OCI-LY7 (cell line): ENCODE measurements around the gene REV3L. TPM values are rescaled to one million over a fixed set of nuclear protein-coding genes. Genes with fewer than 3 reads are reported as not detected.

Experiments
- BruUV-seq: library from RNA; stranded (reverse); fragments of 400-500 nt; replicated peaks from 2 replicates; lab custom pipeline; 2021; lab: Mats Ljungman, UMichigan
- CTCF ChIA-PET: fragments of 300-600 bp; sonication (Branson Sonifier 250); formaldehyde crosslinking; loops from one replicate; lab custom pipeline; 2022; ENCODE audit warnings: antibody characterized with exemption; ENCODE audit not compliant: unreplicated experiment; lab: Charles Lee
- POLR2A ChIA-PET: fragments of 300-600 bp; sonication (Branson Sonifier 250); formaldehyde crosslinking; loops from one replicate; lab custom pipeline; 2022; ENCODE audit warnings: antibody characterized with exemption; lab: Charles Lee
- DNase-seq: peaks from one replicate; pipeline ENCODE4 v3.0.0-alpha.2; 2015; ENCODE audit warnings: low spot score
- H2AFZ ChIP-seq: fragments of 200-600 bp; sonication (generic), shearing (Covaris generic); 2 replicates; pipeline ENCODE4 v1.6.1; 2014; ENCODE audit warnings: mild to moderate bottlenecking, antibody characterized with exemption, low read length, moderate library complexity
- H3K27ac ChIP-seq: fragments of 200-600 bp; sonication (generic); 2 replicates; pipeline ENCODE4 v1.5.1; 2014; ENCODE audit warnings: mixed run types, low read depth, mild to moderate bottlenecking, moderate library complexity, low read length, inconsistent platforms; ENCODE audit not compliant: poor library complexity, severe bottlenecking
- H3K36me3 ChIP-seq: fragments of 200-600 bp; sonication (generic); 2 replicates; pipeline ENCODE4 v1.6.1; 2014; ENCODE audit warnings: mild to moderate bottlenecking, antibody characterized with exemption, low read length, moderate library complexity, mixed read lengths; ENCODE audit not compliant: insufficient read depth
- H3K4me1 ChIP-seq: fragments of 200-600 bp; sonication (generic); 2 replicates; pipeline ENCODE4 v1.5.1; 2014; ENCODE audit warnings: mild to moderate bottlenecking, low read length; ENCODE audit not compliant: insufficient read depth, poor library complexity, severe bottlenecking
- H3K4me2 ChIP-seq: fragments of 200-600 bp; sonication (generic); 2 replicates; pipeline ENCODE4 v1.6.1; 2014; ENCODE audit warnings: mild to moderate bottlenecking, low read length
- H3K4me3 ChIP-seq: fragments of 200-600 bp; sonication (generic); 2 replicates; pipeline ENCODE4 v1.5.1; 2014; ENCODE audit warnings: mild to moderate bottlenecking, low read depth, low read length; ENCODE audit not compliant: poor library complexity, severe bottlenecking
- H3K79me2 ChIP-seq: fragments of 200-600 bp; sonication (generic); 2 replicates; pipeline ENCODE4 v1.6.1; 2016; ENCODE audit warnings: low read depth, mild to moderate bottlenecking, low read length, moderate library complexity, mixed read lengths; ENCODE audit not compliant: insufficient read depth
- H3K9me2 ChIP-seq: fragments of 200-600 bp; sonication (generic); 2 replicates; pipeline ENCODE4 v1.6.1; 2016; ENCODE audit warnings: mild to moderate bottlenecking, low read length, mixed read lengths; ENCODE audit not compliant: insufficient read depth
- H3K9me3 ChIP-seq: fragments of 200-600 bp; sonication (generic); 2 replicates; pipeline ENCODE4 v1.6.1; 2014; ENCODE audit warnings: mild to moderate bottlenecking, mixed run types, low read length, mixed read lengths
- H4K20me1 ChIP-seq: fragments of 200-600 bp; sonication (generic); 2 replicates; pipeline ENCODE4 v1.6.1; 2014; ENCODE audit warnings: mild to moderate bottlenecking, antibody characterized with exemption, low read length, moderate library complexity, mixed read lengths; ENCODE audit not compliant: insufficient read depth
- EZH2phosphoT487 ChIP-seq: fragments of 200-600 bp; sonication (generic); IDR thresholded peaks from 2 replicates; pipeline ENCODE4 v1.6.1; 2018; ENCODE audit warnings: low read depth, borderline replicate concordance, mild to moderate bottlenecking, mixed run types, antibody characterized with exemption, low read length, moderate library complexity, mixed read lengths
- intact Hi-C: fragments of 100-400 bp; cut with micrococcal nuclease; formaldehyde crosslinking; loops from one replicate; pipeline ENCODE4 v1.10.0; 2022; ENCODE audit not compliant: unreplicated experiment
- total RNA-seq, 2 experiments: library from RNA; depleted of rRNA in 1 of 2; stranded (reverse); fragments of >200 nt in 1 of 2; shearing (Covaris generic) in 1 of 2; gene quantifications; 2 replicates each; pipeline ENCODE4 v1.2.3, GENCODE V29; 2014 to 2022
- TF ChIP-seq, protein P1 (sequence below): fragments of 200-600 bp; sonication (generic); conservative IDR thresholded peaks from 2 replicates; pipeline ENCODE4 v1.5.1; 2014; ENCODE audit warnings: mild to moderate bottlenecking, antibody characterized with exemption, low read length, moderate library complexity, mixed read lengths

Gene REV3L
- total RNA-seq, 2 experiments from 2014 or later = 24.8 to 33.4 TPM

DNA sequence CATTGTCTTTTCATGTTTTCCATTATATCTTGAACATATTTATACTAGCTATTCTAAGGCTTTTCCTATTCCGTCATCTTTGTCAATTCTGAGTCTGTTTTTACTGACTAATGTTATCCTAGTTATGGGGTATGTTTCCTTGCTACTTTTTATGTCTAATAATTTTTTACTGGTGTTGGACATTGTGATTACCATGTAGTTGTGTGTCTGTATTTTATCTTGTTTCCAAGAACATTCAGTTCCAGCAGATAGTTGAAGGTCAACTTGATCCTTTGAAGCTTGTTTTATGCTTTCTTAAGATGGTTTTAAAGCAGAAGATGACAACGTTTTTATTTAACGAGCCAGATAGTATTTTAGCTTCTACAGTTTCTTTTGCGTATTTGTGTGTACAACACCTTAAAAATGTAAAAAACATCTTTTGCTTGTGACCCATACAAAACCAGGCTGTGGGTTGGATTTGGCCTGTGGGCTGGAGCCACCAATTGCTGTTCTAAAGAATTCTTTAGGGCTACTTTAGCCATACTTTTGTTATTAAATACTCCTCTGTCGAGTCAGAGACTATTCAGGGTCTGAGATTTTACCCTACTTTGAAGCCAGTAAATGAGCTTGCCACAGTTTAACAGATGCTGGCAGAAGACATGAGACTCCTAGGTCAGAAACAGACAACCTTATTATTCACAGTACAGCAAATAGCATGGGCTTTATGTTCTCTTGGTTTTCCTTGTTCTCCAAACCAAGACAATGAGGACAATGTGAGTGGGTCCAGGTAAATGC is 38.7 kb upstream of the REV3L start:
- H3K79me2 ChIP-seq = no peaks in the 10 kb centered on the region
- no TSS peak for BruUV-seq
- no peak overlapping the region for H3K27ac ChIP-seq
- H3K4me2 ChIP-seq = no peak overlapping the region
- no peak overlapping the region for H3K4me3 ChIP-seq
- ChIA-PET POLR2A (interaction anchor here (0.7 kb wide), 1 partner anchor 43 kb away, joined by 3 read pairs; no protein-coding TSS in a partner anchor), CTCF (no interaction called here)
- H3K4me1 ChIP-seq = no peaks in the 10 kb centered on the region
- no peak for DNase-seq
- TF ChIP-seq, protein P1, sequence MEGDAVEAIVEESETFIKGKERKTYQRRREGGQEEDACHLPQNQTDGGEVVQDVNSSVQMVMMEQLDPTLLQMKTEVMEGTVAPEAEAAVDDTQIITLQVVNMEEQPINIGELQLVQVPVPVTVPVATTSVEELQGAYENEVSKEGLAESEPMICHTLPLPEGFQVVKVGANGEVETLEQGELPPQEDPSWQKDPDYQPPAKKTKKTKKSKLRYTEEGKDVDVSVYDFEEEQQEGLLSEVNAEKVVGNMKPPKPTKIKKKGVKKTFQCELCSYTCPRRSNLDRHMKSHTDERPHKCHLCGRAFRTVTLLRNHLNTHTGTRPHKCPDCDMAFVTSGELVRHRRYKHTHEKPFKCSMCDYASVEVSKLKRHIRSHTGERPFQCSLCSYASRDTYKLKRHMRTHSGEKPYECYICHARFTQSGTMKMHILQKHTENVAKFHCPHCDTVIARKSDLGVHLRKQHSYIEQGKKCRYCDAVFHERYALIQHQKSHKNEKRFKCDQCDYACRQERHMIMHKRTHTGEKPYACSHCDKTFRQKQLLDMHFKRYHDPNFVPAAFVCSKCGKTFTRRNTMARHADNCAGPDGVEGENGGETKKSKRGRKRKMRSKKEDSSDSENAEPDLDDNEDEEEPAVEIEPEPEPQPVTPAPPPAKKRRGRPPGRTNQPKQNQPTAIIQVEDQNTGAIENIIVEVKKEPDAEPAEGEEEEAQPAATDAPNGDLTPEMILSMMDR = no peak
- intact Hi-C loops = no loop called here
- H3K9me2 ChIP-seq = no peaks in the 10 kb centered on the region
- H3K36me3 ChIP-seq = no peaks in the 10 kb centered on the region
- H2AFZ ChIP-seq = no peak overlapping the region
- H4K20me1 ChIP-seq = 0 out of 2 replicates have a peak, but pooled peaks cover 4% of the 10 kb centered on the region
- no peaks in the 10 kb centered on the region for H3K9me3 ChIP-seq

DNA sequence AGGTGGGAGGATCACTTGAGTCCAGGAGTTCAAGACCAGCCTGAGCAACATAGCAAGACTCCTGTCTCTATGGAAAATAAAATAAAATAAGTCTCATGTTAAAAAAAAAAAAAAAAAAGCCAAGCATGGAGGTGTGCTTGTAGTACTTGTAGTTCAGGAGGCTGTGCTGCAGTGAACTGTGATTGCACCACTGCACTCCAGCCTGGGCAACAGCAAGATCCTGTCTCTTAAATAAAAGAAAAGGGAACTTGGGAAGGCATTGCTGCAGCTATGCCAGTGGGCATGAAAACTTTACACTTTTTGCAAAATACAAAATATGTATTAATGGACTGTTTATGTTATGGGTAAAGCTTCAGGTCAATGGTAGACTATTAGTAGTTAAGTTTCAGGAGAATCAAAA is 37.5 kb upstream of the REV3L start:
- POLR2A ChIA-PET = interaction anchor here (1.1 kb wide), 1 partner anchor 17 kb away, joined by 3 read pairs; no protein-coding TSS in a partner anchor
- Histone ChIP-seq H3K36me3 (no peaks in the 10 kb centered on the region), H3K9me2 (no peaks in the 10 kb centered on the region), H4K20me1 (0 out of 2 replicates have a peak, but pooled peaks cover 4% of the 10 kb centered on the region), H3K4me2 (no peak overlapping the region), H3K9me3 (no peaks in the 10 kb centered on the region), H3K79me2 (no peaks in the 10 kb centered on the region), H3K4me3 (no peak overlapping the region), H2AFZ (no peak overlapping the region), H3K27ac (no peak overlapping the region), H3K4me1 (no peaks in the 10 kb centered on the region)
- no TSS peak for BruUV-seq
- intact Hi-C loops = no loop called here
- DNase-seq = no peak
- TF ChIP-seq, protein P1 = no peak
- no peak for TF ChIP-seq EZH2phosphoT487
- CTCF ChIA-PET = no interaction called here

DNA sequence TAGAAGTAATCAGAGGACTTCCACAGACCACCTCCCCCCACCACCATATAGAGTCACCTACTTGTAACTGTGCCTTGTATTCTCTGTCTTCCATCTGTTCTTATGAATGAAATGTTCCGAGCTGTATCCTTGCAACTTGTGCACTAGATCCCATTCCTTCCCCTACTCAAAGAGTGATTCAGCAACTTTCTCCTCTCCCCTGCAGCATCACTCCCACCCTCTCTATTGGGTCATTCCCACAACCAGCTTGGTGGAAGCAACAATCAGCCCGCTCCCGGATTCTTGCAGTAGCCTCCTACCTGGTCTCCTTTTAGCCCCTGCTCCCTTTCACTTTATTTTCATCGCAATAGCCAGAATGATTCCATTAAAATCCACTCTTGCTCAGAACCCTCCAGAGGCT is 34.9 kb upstream of the REV3L start:
- BruUV-seq = no TSS peak

More for the DNA sequence above, 34.9 kb upstream of the REV3L start:
- CTCF ChIA-PET = no interaction called here
- Histone ChIP-seq H3K4me3 (no peak overlapping the region), H3K79me2 (no peaks in the 10 kb centered on the region), H3K9me2 (no peaks in the 10 kb centered on the region), H4K20me1 (0 out of 2 replicates have a peak, but pooled peaks cover 4% of the 10 kb centered on the region), H3K36me3 (no peaks in the 10 kb centered on the region), H3K4me2 (no peak overlapping the region), H2AFZ (no peak overlapping the region), H3K9me3 (no peaks in the 10 kb centered on the region), H3K27ac (no peak overlapping the region), H3K4me1 (no peaks in the 10 kb centered on the region)
- DNase-seq = no peak
- TF ChIP-seq, protein P1 = no peak
- TF ChIP-seq EZH2phosphoT487 = no peak
- POLR2A ChIA-PET = interaction anchor here (0.7 to 1.2 kb wide), 4 partner anchors 8 to 552 kb away, joined by 3 to 4 read pairs (median 3); a partner anchor contains a TSS
- intact Hi-C loops = no loop called here
